ENCODE results near the gene RAB33B.

The RAB33B gene

GRCh38 chr4:139501927-139502899 lies 48.3 kb downstream of the RAB33B start:
- TF ChIP-seq CTCF (IDR thresholded peaks at IDR 0.05; ENCODE audit: extremely low read depth, insufficient read depth, missing control alignments) = no peak
- no peak for DNase-seq (ENCODE audit: low spot score)
- in situ Hi-C loops (cut with MboI; ENCODE audit: low pct_unique_long_range_greater_than_20kb, low sequenced_read_pairs, unreplicated experiment) = no loop called here

- in situ Hi-C loops (cut with MboI; ENCODE audit: low pct_unique_long_range_greater_than_20kb, low sequenced_read_pairs, unreplicated experiment) = no loop called here
- DNase-seq (ENCODE audit: low spot score) = no peak
- TF ChIP-seq CTCF (IDR thresholded peaks at IDR 0.05; ENCODE audit: extremely low read depth, insufficient read depth, missing control alignments) = no peak
Measured at GRCh38 chr4:139503622-139504166, 49.8 kb downstream of the RAB33B start.

GRCh38 chr4:139506774-139507173 lies 52.9 kb downstream of the RAB33B start:
- no peak for TF ChIP-seq CTCF (IDR thresholded peaks at IDR 0.05; ENCODE audit: extremely low read depth, insufficient read depth, missing control alignments)
- in situ Hi-C loops (cut with MboI; ENCODE audit: low pct_unique_long_range_greater_than_20kb, low sequenced_read_pairs, unreplicated experiment) = no loop called here
- no peak for DNase-seq (ENCODE audit: low spot score)

GRCh38 chr4:139508581-139509237 lies 54.8 kb downstream of the RAB33B start:
- in situ Hi-C loops (cut with MboI; ENCODE audit: low pct_unique_long_range_greater_than_20kb, low sequenced_read_pairs, unreplicated experiment) = no loop called here
- no peak for TF ChIP-seq CTCF (IDR thresholded peaks at IDR 0.05; ENCODE audit: extremely low read depth, insufficient read depth, missing control alignments)
- no peak for DNase-seq (ENCODE audit: low spot score)

- TF ChIP-seq CTCF (IDR thresholded peaks at IDR 0.05; ENCODE audit: extremely low read depth, insufficient read depth, missing control alignments) = peak; percentile 31
- no peak for DNase-seq (ENCODE audit: low spot score)
- in situ Hi-C loops (cut with MboI; ENCODE audit: low pct_unique_long_range_greater_than_20kb, low sequenced_read_pairs, unreplicated experiment) = no loop called here
Measured at GRCh38 chr4:139509727-139510410, 55.9 kb downstream of the RAB33B start.

GRCh38 chr4:139511320-139511719 lies 57.4 kb downstream of the RAB33B start:
- in situ Hi-C loops (cut with MboI; ENCODE audit: low pct_unique_long_range_greater_than_20kb, low sequenced_read_pairs, unreplicated experiment) = no loop called here
- DNase-seq (ENCODE audit: low spot score) = no peak
- TF ChIP-seq CTCF (IDR thresholded peaks at IDR 0.05; ENCODE audit: extremely low read depth, insufficient read depth, missing control alignments) = no peak

Measured in GM13977 (cell line).